ENCODE results near the gene PIBF1.
"Not testable (repeated sequence)": the region's sequence is repeated elsewhere in the genome, so short reads cannot be mapped to it uniquely, and the experiment has no call there.

The PIBF1 gene

GRCh38 chr13:72820898-72821279, 39.0 kb downstream of the PIBF1 start:
- DNase-seq (ENCODE audit: low read depth): no peak

DNA sequence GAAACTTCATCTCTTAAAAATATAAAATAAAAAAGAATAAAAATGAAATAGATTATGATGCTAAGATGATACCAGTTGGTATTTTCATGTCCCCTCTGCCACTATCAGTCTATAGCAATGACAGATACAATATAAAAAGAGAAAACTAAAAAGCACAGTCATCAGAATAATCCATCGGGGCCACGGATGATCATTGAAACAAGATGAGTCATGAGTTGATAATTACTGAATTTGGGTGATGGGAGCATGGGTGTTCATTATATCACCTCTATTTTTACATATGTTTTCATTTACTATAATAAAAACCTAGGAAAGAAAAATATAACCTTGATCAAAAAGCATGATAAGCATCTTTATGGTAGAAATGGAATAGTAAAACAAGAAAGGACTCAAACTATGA, 41.1 kb downstream of the PIBF1 start:
- DNase-seq (ENCODE audit: low read depth): no peak

DNA sequence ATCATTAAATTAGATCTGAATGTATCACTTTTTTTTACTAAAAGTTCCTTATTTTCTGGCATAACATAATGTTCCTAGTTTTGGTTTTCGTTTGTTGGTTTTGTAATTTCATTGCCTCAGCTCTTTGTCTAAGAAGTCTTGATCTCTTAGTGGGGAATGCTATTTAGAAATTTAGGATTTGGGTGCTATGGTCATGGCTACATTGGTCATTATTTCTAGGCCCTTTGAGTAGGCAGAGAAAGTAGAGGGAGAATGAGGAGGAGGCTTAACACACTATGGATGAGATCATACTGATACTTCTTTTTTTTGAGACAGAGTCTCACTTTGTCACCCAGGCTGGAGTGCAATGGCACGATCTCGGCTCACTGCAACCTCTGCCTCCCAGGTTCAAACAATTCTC, 41.8 kb downstream of the PIBF1 start:
- no peak for DNase-seq (ENCODE audit: low read depth)

- DNase-seq (ENCODE audit: low read depth): no peak
These were observed 52.7 kb downstream of the PIBF1 start for GRCh38 chr13:72834601-72835000.

- DNase-seq (ENCODE audit: low read depth): peak; percentile 20
These were observed 58.0 kb downstream of the PIBF1 start for GRCh38 chr13:72839831-72840426.

DNA sequence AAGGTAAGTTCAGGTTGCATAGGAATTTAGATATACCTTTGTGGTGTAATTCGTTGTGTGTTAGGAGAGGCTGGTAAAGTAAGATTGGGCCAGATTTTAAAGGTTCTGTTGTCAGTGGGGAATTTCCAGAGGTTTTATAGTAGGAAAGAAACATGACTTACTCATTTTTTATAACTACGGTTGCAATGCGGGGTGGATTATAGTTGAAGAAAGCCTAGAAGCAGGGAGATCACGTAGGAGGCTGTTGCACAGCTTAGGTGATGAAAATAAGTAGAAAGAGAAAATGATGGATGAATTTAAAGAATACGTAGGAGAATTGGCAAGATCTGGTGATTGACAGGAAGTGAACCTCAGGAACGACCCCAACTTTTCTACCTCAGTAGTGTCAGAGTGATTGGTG, 61.1 kb downstream of the PIBF1 start:
- no peak for DNase-seq (ENCODE audit: low read depth)

GRCh38 chr13:72845148-72845547, 63.2 kb downstream of the PIBF1 start:
- DNase-seq (ENCODE audit: low read depth): not testable (repeated sequence)

- DNase-seq (ENCODE audit: low read depth): no peak
These were observed 67.6 kb downstream of the PIBF1 start for GRCh38 chr13:72849571-72849970.

DNA sequence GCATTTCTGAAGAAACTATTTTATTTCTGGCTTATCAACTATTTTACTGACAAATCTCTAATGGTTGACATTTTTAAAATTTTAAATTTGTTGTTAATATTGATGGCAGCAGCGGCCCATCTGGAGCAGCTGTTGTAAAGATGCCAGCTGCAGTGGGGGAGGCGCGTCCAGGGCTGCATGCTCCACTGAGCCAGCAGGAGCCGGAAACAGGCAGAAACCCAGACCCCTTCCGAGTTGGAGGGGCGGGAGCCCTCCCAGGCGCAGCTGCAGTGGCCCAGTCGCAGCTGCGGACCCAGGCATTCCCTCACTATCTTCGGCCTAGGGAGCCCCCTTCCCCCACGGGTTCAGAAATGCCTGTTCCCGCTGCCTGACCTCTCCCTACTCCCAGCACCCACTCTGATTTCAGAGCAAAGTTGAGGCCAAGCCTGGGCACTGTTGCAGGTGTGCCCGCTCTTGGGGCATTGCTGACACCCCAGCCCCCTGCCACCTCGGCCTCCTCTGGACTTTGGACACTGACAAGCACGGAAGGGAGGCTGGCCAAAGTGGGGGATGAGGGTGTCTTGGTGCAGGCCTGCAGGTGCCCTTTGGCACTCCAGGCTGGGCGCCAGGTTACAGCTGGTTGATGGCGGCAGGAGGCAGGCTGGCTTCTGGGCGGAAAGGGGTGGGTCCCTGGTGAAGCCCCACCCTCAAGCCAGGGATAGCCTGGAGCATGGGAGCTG, 69.2 kb downstream of the PIBF1 start:
- no peak for DNase-seq (ENCODE audit: low read depth)

- DNase-seq (ENCODE audit: low read depth): no peak
These were observed 69.7 kb downstream of the PIBF1 start for GRCh38 chr13:72851678-72852014.

DNA sequence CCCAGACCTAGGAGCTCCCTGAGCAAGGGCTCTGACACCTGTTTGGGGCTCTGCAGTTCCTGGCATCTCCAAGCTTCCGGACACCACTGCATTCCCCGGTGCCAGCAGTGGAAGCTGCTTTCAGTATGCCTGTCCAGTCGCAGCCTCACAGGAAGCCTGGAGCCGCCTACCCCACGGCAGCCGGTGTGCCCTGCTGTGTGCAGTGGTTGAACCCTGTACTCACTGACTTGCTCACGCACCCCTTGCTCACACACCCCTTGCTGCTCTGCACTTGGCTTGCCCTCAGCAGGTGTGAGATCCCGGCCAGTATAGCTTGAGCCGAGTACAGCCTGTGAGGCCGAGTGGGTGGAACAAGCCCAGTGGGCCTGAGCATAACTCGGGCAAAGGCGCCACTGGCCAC, 70.3 kb downstream of the PIBF1 start:
- DNase-seq (ENCODE audit: low read depth): no peak

DNA sequence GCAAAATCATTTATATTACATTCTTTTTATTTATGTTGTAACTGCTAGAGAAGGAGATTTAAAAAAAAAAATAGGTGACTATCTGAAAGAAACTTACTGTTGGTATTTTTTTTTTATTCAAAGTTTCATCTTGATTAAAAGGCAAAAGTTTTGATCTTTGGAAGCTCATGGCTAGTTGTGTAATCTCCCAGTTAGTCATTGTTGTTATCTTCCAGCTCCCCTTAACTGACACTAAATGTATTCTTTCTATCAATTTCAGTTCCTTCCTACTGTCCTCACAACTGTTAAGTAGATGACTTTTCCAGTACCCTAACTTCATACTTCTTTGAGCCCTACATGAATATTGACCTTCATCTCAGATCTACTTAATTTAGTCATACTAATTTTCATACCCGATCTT, 71.1 kb downstream of the PIBF1 start:
- DNase-seq (ENCODE audit: low read depth): no peak

DNA sequence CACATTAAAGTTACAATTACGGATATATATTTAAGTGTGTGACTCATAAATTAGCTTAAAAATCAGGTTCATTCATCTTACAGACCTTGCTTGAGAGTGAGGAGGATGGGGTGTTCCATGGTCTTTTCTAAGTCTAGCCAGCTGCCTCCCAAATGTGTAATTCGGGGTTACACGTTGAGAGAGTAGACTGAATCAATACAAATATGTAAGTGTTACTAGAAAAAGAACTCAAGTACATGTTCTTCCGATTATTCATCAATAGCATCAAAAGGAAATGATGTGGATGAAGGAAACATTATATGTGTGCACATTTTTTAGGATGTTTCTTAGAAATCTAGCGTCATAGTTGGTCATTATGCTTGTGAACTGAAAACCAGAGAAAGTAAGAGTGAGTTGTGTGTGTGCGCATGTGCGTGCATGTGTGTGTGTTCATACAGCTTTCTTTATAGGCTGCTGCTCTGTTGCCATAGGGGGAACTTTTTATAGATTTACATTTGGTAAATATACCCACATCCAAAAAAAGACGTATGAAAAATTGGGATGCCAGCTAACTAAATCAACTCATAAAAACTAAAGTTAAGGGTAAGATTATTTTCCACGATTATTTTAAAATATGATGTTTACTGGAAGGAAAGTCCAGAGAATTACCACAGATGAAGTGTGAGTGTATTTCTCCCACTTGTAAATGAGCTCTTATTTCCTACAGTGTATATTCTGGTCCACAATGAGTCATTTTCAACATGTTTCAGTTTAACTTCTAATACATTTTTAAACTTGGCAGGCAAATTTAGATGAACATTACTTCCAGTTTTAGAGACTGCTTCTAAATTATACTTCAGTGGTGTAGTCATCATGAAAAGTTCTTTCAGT, 82.4 kb downstream of the PIBF1 start:
- DNase-seq (ENCODE audit: low read depth): no peak

DNA sequence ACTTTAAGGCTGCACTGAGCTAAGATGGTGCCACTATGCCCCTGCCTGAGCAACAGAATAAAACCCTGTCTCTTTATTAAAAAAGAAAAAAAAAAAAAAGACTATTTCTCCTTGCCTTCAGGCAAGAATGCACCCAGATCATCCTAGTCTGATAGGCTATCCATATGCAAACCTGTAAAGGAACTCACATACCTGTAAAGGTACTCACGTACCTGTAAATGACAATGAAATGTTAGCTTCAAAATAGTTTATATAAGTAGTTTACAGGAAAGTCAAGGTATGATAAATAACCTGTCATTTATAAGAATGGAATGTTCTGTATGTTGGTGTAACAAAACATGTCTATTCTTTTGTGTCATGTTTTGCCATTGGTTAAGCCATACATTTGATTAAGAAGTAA, 86.3 kb downstream of the PIBF1 start:
- DNase-seq (ENCODE audit: low read depth): no peak

- DNase-seq (ENCODE audit: low read depth): no peak
These were observed 93.3 kb downstream of the PIBF1 start for GRCh38 chr13:72875233-72875632.

DNA sequence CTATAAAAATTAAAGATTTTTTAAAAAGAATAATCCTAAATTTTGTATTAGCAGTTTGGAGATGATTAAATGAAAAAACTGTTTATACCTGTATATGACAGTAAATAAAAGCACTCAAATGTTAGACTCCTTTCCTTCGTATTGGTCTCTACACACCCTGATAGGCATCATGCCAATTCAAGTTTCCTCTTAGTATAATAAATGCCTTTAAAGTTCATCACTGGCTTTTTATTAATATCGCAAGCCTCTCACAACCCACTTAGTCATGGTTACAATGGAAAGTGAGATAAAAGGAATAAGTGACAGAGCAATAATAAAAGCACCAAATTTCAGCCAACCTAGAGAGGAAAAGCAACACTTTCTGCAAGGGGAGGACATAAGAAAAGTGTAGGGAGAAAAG, 102.2 kb downstream of the PIBF1 start:
- no peak for DNase-seq (ENCODE audit: low read depth)

GRCh38 chr13:72886272-72887067, 104.5 kb downstream of the PIBF1 start:
- no peak for DNase-seq (ENCODE audit: low read depth)

- DNase-seq (ENCODE audit: low read depth): no peak
These were observed 107.6 kb downstream of the PIBF1 start for GRCh38 chr13:72889495-72889894.

DNA sequence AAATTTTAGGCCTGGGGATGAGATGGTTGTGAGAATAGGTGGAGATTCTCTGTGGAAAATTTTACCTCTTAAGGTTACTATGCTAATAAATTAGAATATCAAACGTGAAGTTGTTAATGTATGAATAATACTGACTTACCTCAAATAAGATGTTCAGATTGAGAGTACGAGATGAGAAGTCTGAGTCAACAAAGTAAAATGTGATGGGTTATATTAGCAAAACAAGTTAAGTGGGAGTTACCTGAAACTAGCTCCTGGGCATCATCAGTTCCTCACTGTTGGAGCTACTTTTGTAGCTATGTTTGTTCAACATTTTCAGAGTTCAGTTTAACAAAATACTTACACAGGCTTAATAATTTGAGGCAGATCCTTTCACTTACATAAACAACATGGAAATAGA, 108.6 kb downstream of the PIBF1 start:
- no peak for DNase-seq (ENCODE audit: low read depth)

- DNase-seq (ENCODE audit: low read depth): no peak
These were observed 109.5 kb downstream of the PIBF1 start for GRCh38 chr13:72891423-72891822.

DNA sequence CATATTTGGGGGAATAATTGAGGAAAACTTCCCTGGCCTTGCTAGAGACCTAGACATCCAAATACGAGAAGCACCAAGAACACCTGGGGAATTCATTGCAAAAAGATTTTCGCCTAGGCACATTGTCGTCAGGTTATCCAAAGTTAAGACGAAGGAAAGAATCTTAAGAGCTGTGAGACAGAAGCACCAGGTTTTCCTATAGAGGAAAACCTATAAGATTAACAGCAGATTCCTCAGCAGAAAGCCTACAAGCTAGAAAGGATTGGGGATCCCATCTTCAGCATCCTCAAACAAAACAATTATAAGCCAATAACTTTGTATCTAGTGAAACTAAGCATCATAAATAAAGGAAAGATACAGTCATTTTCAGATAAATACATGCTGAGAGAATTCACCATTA, 114.9 kb downstream of the PIBF1 start:
- no peak for DNase-seq (ENCODE audit: low read depth)

GRCh38 chr13:72901546-72901945, 119.6 kb downstream of the PIBF1 start:
- DNase-seq (ENCODE audit: low read depth): not testable (repeated sequence)
